ENCODE data around the gene IGF2. TPM values are rescaled to one million over a fixed set of nuclear protein-coding genes. Genes with fewer than 3 reads are reported as not detected.

IGF2 gene
- total and polyA plus RNA-seq, 2 of the 8 experiments (the other 6 are each of a cell fraction or from before 2014, with no cell fraction given): 0.74 to 1.5 TPM

- TF ChIP-seq JUND (IDR thresholded peaks at IDR 0.05; ENCODE audit: low read length) (no peak), HDAC2 (IDR thresholded peaks at IDR 0.05; ENCODE audit: borderline replicate concordance in 1 of 2, low read depth in 2 of 2, low read length in 2 of 2) (no peak), ZNF274 (IDR thresholded peaks at IDR 0.05; ENCODE audit: borderline replicate concordance, extremely low read depth, low read length) (no peak), SRF (IDR thresholded peaks at IDR 0.05; ENCODE audit: low read depth, low read length) (no peak), SUZ12 (IDR thresholded peaks at IDR 0.05; ENCODE audit: low read length) (no peak), EZH2 (IDR thresholded peaks at IDR 0.05; ENCODE audit: low read depth, low read length, severe bottlenecking) (no peak)
These were observed 24.6 kb downstream of the IGF2 start (continued) for GRCh38 chr11:2114430-2115241.

Measured in H1 (cell line).